HepG2 (cell line): ENCODE data around the gene CHP1. TPM values are rescaled to one million over a fixed set of nuclear protein-coding genes. Genes with fewer than 3 reads are reported as not detected.

Source experiments
- ATAD3A ChIP-seq: sonication (generic); formaldehyde crosslinking; IDR thresholded peaks from 2 replicates; pipeline ENCODE4 v1.4.0; 2020; ENCODE audit warnings: missing genetic modification reagents
- ATF7-NPFF ChIP-seq: sonication (generic); formaldehyde crosslinking; IDR thresholded peaks from 2 replicates; pipeline ENCODE4 v1.8.1; 2023; ENCODE audit warnings: mild to moderate bottlenecking, low read depth, missing genetic modification reagents, moderate library complexity
- BRCA1 ChIP-seq: sonication (generic); formaldehyde crosslinking; IDR thresholded peaks from 2 replicates; pipeline ENCODE4 v1.4.0; 2020; ENCODE audit warnings: missing genetic modification reagents
- CERS6 ChIP-seq: sonication (generic); formaldehyde crosslinking; IDR thresholded peaks from 2 replicates; pipeline ENCODE4 v1.5.0; 2020; ENCODE audit warnings: missing genetic modification reagents
- ELF3 ChIP-seq: IDR thresholded peaks from 2 replicates; pipeline ENCODE4 v1.6.1; 2016; ENCODE audit warnings: missing genetic modification reagents, missing compliant biosample characterization
- GZF1 ChIP-seq: sonication (generic); formaldehyde crosslinking; IDR thresholded peaks from 2 replicates; pipeline ENCODE4 v1.5.1; 2020; ENCODE audit warnings: mild to moderate bottlenecking, missing genetic modification reagents
- HNRNPL ChIP-seq: fragments of 200-400 bp; formaldehyde crosslinking; IDR thresholded peaks from 2 replicates; pipeline ENCODE4 v1.6.1; 2017; ENCODE audit warnings: mild to moderate bottlenecking, low read depth, low read length
- HNRNPUL1 ChIP-seq: fragments of 200-400 bp; formaldehyde crosslinking; IDR thresholded peaks from 2 replicates; pipeline ENCODE4 v1.6.1; 2017; ENCODE audit warnings: low read depth, mild to moderate bottlenecking, low read length, moderate library complexity
- NFRKB ChIP-seq: fragments of 450-650 bp; IDR thresholded peaks from 2 replicates; pipeline ENCODE4 v1.6.1; 2017
- NR2F6 ChIP-seq, 2 experiments: IDR thresholded peaks; 2 replicates each; pipeline ENCODE4 v1.6.1; 2016; ENCODE audit warnings: antibody characterized with exemption in 1 of 2, mild to moderate bottlenecking in 1 of 2
- RFX1 ChIP-seq: fragments of 450-650 bp; IDR thresholded peaks from 2 replicates; pipeline ENCODE4 v1.6.1; 2017
- SP1 ChIP-seq, 2 experiments: fragments of 450-650 bp in 1 of 2; sonication (generic) in 1 of 2; formaldehyde crosslinking in 1 of 2; IDR thresholded peaks; 2 replicates each; pipeline versions ENCODE4 v1.4.0 to v1.6.1; 2016 to 2020; ENCODE audit warnings: missing genetic modification reagents in 1 of 2
- TCF7 ChIP-seq: sonication (generic); IDR thresholded peaks from 2 replicates; pipeline ENCODE4 v1.6.1; 2016; ENCODE audit warnings: antibody characterized with exemption, low read depth
- THYN1 ChIP-seq: sonication (generic); formaldehyde crosslinking; IDR thresholded peaks from 2 replicates; pipeline ENCODE4 v1.8.1; 2023; ENCODE audit warnings: low read depth, mild to moderate bottlenecking, moderate library complexity, missing genetic modification reagents, borderline replicate concordance
- ZFX ChIP-seq: sonication (generic); formaldehyde crosslinking; IDR thresholded peaks from 2 replicates; pipeline ENCODE4 v1.4.0; 2020; ENCODE audit warnings: mild to moderate bottlenecking, low read depth, missing genetic modification reagents, moderate library complexity
- ZNF337 ChIP-seq: sonication (generic); formaldehyde crosslinking; IDR thresholded peaks from 2 replicates; pipeline ENCODE4 v1.5.1; 2020; ENCODE audit warnings: missing genetic modification reagents, low read depth, mild to moderate bottlenecking, borderline replicate concordance
- ZNF558 ChIP-seq: sonication (generic); formaldehyde crosslinking; IDR thresholded peaks from 2 replicates; pipeline ENCODE4 v1.9.0; 2022; ENCODE audit warnings: mild to moderate bottlenecking, missing genetic modification reagents, borderline replicate concordance
- ZNF564 ChIP-seq: sonication (generic); formaldehyde crosslinking; IDR thresholded peaks from 2 replicates; pipeline ENCODE4 v1.8.1; 2023; ENCODE audit warnings: mild to moderate bottlenecking, missing genetic modification reagents
- ZNF691 ChIP-seq: sonication (generic); formaldehyde crosslinking; IDR thresholded peaks from 2 replicates; pipeline ENCODE4 v1.4.0; 2020; ENCODE audit warnings: missing genetic modification reagents, low read depth, mild to moderate bottlenecking, borderline replicate concordance
- ZNF766 ChIP-seq: sonication (generic); formaldehyde crosslinking; IDR thresholded peaks from 2 replicates; pipeline ENCODE4 v1.5.0; 2020; ENCODE audit warnings: missing genetic modification reagents, borderline replicate concordance
- polyA plus RNA-seq, 8 experiments: library from polyadenylated mRNA; depleted of rRNA in 3 of 8; stranded (reverse) in 7 of 8; unstranded in 1 of 8; fragments of >200 nt; fragmentation: Illumina TruSeq in 4 of 8; extraction: Trizol in 4 of 8; gene quantifications; 2 replicates each; pipeline versions ENCODE4 v1.2.1 to v1.2.3, GENCODE V29; 2011 to 2016; ENCODE audit warnings: low read depth in 4 of 8, missing spikeins in 1 of 8, mixed read lengths in 1 of 8; ENCODE audit not compliant: insufficient read depth in 1 of 8
- total RNA-seq, 5 experiments: library from RNA; depleted of rRNA; stranded (reverse); fragments of >200 nt; fragmentation: Illumina TruSeq; extraction: Trizol; gene quantifications; 2 replicates each; pipeline ENCODE4 v1.2.3, GENCODE V29; 2016; ENCODE audit warnings: low read depth in 1 of 5
- TF ChIP-seq, protein P1 (sequence below): sonication (generic); formaldehyde crosslinking; IDR thresholded peaks from 2 replicates; pipeline ENCODE4 v1.4.0; 2020; ENCODE audit warnings: mild to moderate bottlenecking, missing genetic modification reagents
- TF ChIP-seq, protein P2 (sequence below), 2 experiments: sonication (generic) in 1 of 2; formaldehyde crosslinking in 1 of 2; IDR thresholded peaks; 2 replicates each; pipeline versions ENCODE4 v1.4.0 to v1.6.1; 2018 to 2020; ENCODE audit warnings: missing genetic modification reagents in 2 of 2, borderline replicate concordance in 1 of 2, low read depth in 1 of 2, mild to moderate bottlenecking in 1 of 2, missing biosample characterization in 1 of 2
- TF ChIP-seq, protein P3 (sequence below): sonication (generic); formaldehyde crosslinking; IDR thresholded peaks from 2 replicates; pipeline ENCODE4 v1.4.0; 2020; ENCODE audit warnings: missing genetic modification reagents

The CHP1 gene
- total and polyA plus RNA-seq, 2 of the 13 experiments (the other 11 are each of a cell fraction or from before 2014, with no cell fraction given) = 49.6 to 76.4 TPM

GRCh38 chr15:41230650-41231421 lies at the start of gene CHP1, which contains the start of gene EXD1 (continued):
- TF ChIP-seq ZNF337 (CRISPR knock-in tag) (peak; percentile 95), ZFX (CRISPR knock-in tag) (peak; percentile 69), NR2F6 (IDR thresholded peaks at IDR 0.05) (peak; percentile 84), NR2F6 (CRISPR knock-in tag; IDR thresholded peaks at IDR 0.05) (peak; percentile 86), SP1 (IDR thresholded peaks at IDR 0.05) (no peak), SP1 (CRISPR knock-in tag; IDR thresholded peaks at IDR 0.05) (peak; percentile 91), GZF1 (peak; percentile 14; the same call in 1 of the 2 replicates), THYN1 (CRISPR knock-in tag) (no peak), HNRNPUL1 (no peak), BRCA1 (CRISPR knock-in tag) (no peak), ATAD3A (CRISPR knock-in tag) (no peak), CERS6 (CRISPR knock-in tag) (peak; percentile 72; the same call in 1 of the 2 replicates), ZNF691 (CRISPR knock-in tag) (peak; percentile 53; the same call in 1 of the 2 replicates), HNRNPL (0 out of 2 replicates have a peak, but pooled peaks have one; percentile 30), ZNF564 (CRISPR knock-in tag) (no peak), ZNF766 (CRISPR knock-in tag) (peak; percentile 66; the same call in 1 of the 2 replicates), NFRKB (no peak), RFX1 (no peak), ZNF558 (peak; percentile 96), ELF3 (peak; percentile 44; the same call in 1 of the 2 replicates), ATF7-NPFF (CRISPR knock-in tag) (peak; percentile 91), TCF7 (no peak)
- TF ChIP-seq, protein P1, sequence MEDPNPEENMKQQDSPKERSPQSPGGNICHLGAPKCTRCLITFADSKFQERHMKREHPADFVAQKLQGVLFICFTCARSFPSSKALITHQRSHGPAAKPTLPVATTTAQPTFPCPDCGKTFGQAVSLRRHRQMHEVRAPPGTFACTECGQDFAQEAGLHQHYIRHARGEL (CRISPR knock-in tag) = 0 out of 2 replicates have a peak, but pooled peaks have one; percentile 52
- TF ChIP-seq, protein P2, sequence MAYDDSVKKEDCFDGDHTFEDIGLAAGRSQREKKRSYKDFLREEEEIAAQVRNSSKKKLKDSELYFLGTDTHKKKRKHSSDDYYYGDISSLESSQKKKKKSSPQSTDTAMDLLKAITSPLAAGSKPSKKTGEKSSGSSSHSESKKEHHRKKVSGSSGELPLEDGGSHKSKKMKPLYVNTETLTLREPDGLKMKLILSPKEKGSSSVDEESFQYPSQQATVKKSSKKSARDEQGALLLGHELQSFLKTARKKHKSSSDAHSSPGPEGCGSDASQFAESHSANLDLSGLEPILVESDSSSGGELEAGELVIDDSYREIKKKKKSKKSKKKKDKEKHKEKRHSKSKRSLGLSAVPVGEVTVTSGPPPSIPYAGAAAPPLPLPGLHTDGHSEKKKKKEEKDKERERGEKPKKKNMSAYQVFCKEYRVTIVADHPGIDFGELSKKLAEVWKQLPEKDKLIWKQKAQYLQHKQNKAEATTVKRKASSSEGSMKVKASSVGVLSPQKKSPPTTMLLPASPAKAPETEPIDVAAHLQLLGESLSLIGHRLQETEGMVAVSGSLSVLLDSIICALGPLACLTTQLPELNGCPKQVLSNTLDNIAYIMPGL (CRISPR knock-in tag; IDR thresholded peaks at IDR 0.05; ENCODE audit: borderline replicate concordance in 1 of 2, low read depth in 1 of 2) = peak; percentile 78 to 87
- TF ChIP-seq, protein P3, sequence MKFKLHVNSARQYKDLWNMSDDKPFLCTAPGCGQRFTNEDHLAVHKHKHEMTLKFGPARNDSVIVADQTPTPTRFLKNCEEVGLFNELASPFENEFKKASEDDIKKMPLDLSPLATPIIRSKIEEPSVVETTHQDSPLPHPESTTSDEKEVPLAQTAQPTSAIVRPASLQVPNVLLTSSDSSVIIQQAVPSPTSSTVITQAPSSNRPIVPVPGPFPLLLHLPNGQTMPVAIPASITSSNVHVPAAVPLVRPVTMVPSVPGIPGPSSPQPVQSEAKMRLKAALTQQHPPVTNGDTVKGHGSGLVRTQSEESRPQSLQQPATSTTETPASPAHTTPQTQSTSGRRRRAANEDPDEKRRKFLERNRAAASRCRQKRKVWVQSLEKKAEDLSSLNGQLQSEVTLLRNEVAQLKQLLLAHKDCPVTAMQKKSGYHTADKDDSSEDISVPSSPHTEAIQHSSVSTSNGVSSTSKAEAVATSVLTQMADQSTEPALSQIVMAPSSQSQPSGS (CRISPR knock-in tag) = peak; percentile 11; the same call in 1 of the 2 replicates
